Adrenal gland (tissue), 12 donors: ENCODE measurements around the gene FLT1. TPM values are rescaled to one million over a fixed set of nuclear protein-coding genes. Genes with fewer than 3 reads are reported as not detected.

Experiments
- DNase-seq, 7 donors: peaks; one replicate each; pipeline ENCODE4 v3.0.0-alpha.2; 2019 to 2020
- H3K27ac ChIP-seq, 5 donors: fragments of 200-600 bp; sonication (generic) in 4 of 5; 1 replicate in 3 of 5; 2 replicates in 2 of 5; pipeline versions ENCODE4 v1.5.1 to v1.8.0; 2016 to 2020; ENCODE audit warnings: mild to moderate bottlenecking in 1 of 5
- H3K27me3 ChIP-seq: fragments of 200-600 bp; 2 replicates; pipeline ENCODE4 v1.8.0; 2021
- H3K36me3 ChIP-seq, 2 donors: fragments of 200-600 bp; replicated peaks in 1 of 2; 1 replicate in 1 of 2; 2 replicates in 1 of 2; pipeline versions ENCODE4 v1.5.1 to v1.8.0; 2018 to 2022
- H3K4me1 ChIP-seq, 2 donors: fragments of 200-600 bp; replicated peaks in 1 of 2; 1 replicate in 1 of 2; 2 replicates in 1 of 2; pipeline versions ENCODE4 v1.5.1 to v1.8.0; 2018 to 2021
- H3K4me3 ChIP-seq, 4 donors: fragments of 200-600 bp; sonication (generic) in 3 of 4; one replicate each; pipeline ENCODE4 v1.5.1; 2016 to 2018
- H3K9me3 ChIP-seq, 3 donors: fragments of 200-600 bp; sonication (generic) in 1 of 3; replicated peaks in 1 of 3; 1 replicate in 2 of 3; 2 replicates in 1 of 3; pipeline versions ENCODE4 v1.5.1 to v1.8.0; 2016 to 2021
- CTCF ChIP-seq, 6 experiments: fragments of 450-650 bp in 4 of 6; fragments of 200-600 bp in 2 of 6; sonication (generic) in 1 of 6; IDR thresholded peaks; 1 replicate in 5 of 6; 2 replicates in 1 of 6; pipeline versions ENCODE4 v1.5.1 to v1.8.0; 2016 to 2021; ENCODE audit warnings: antibody characterized with exemption in 6 of 6, mild to moderate bottlenecking in 2 of 6, moderate library complexity in 1 of 6
- POLR2A ChIP-seq, 2 donors: fragments of 450-650 bp; IDR thresholded peaks; one replicate each; pipeline ENCODE4 v1.6.1; 2017; ENCODE audit warnings: antibody characterized with exemption in 2 of 2, mild to moderate bottlenecking in 2 of 2, moderate library complexity in 1 of 2
- WGBS, 4 donors: extraction: QIAGEN DNeasy Blood & Tissue Kit in 2 of 4; methylation state at CpG; one replicate each; pipeline versions ENCODE4 v1.1.5 to v1.1.7; 2013 to 2017; 5-methylcytosine and 5-hydroxymethylcytosine counted together
- intact Hi-C, 2 donors: fragments of 100-400 bp; cut with DNase I; formaldehyde crosslinking; loops; one replicate each; pipeline versions ENCODE4 v1.14.1 to v1.15.0; 2022 to 2023
- polyA plus RNA-seq, 3 donors: library from polyadenylated mRNA; stranded (reverse); fragments of 200-250 nt in 2 of 3; fragments of 350-450 nt in 1 of 3; fragmentation: Illumina TruSeq in 1 of 3; extraction: RNeasy Lipid Tissue Mini Kit (QIAGEN cat#74804) in 1 of 3; gene quantifications; one replicate each; pipeline ENCODE4 v1.2.3, GENCODE V29; 2013 to 2014
- total RNA-seq, 9 donors: library from RNA; depleted of rRNA in 4 of 9; stranded (reverse); fragments of >200 nt in 4 of 9; fragments of 120-200 nt in 1 of 9; fragmentation: NEBNext Ultra II Directional in 1 of 9; extraction: Animal tissue kit (Norgen Biotek cat#: 25700) in 1 of 9; gene quantifications; one replicate each; pipeline versions ENCODE4 v1.1.0 to v1.2.4, GENCODE V29; 2013 to 2023
- donor health status: healthy with polysubstance abuse.
- donor health status: Bipolar disorder and iron deficiency.
- donor health status: DM: yes; HTN: yes; CAD: no.
- donor health status: DM: no; HTN: no; CAD: no.
- donor health status: DM: no; HTN: no; CAD: no.
- donor health status: DM: yes; HTN: yes; CAD: no.

Gene FLT1
- total and polyA plus RNA-seq, 12 donors, result 2.7 to 55.9 (median 24.2) TPM

- no peak overlapping the region for H3K27ac ChIP-seq
- no peaks in the 10 kb centered on the region for H3K36me3 ChIP-seq
- H3K4me3 ChIP-seq, result no peak overlapping the region
- intact Hi-C loops, result no loop called here
- no peak for DNase-seq
- WGBS, 4 donors, result 64 to 75% (median 72%) methylated on average over 5 of the region's 5 CpGs
- no peaks in the 10 kb centered on the region for H3K9me3 ChIP-seq
- H3K27me3 ChIP-seq, result peaks cover 17% of the 10 kb centered on the region
- H3K4me1 ChIP-seq, result peaks cover 0 to 7% of the 10 kb centered on the region in 2 donors
- TF ChIP-seq POLR2A (IDR thresholded peaks at IDR 0.05) (no peak), CTCF (IDR thresholded peaks at IDR 0.05) (no peak)
Observed at GRCh38 chr13:28534210-28534609, 39.3 kb upstream of the FLT1 start.

GRCh38 chr13:28533441-28534166, 38.7 kb upstream of the FLT1 start:
- H3K27ac ChIP-seq, result no peak overlapping the region
- H3K27me3 ChIP-seq, result peaks cover 17% of the 10 kb centered on the region
- intact Hi-C loops, result no loop called here

GRCh38 chr13:28533125-28533436, 38.2 kb upstream of the FLT1 start:
- Histone ChIP-seq H3K9me3 (no peaks in the 10 kb centered on the region), H3K27me3 (peaks cover 21% of the 10 kb centered on the region), H3K36me3 (no peaks in the 10 kb centered on the region), H3K4me1 (peaks cover 0 to 7% of the 10 kb centered on the region in 2 donors), H3K4me3 (peak overlapping the region in 1 of 4 donors; percentile 52), H3K27ac (peak overlapping the region in 1 of 5 donors; percentile 74)
- WGBS, 4 donors, result 15 to 26% (median 22%) methylated on average over 8 to 10 of the region's 10 CpGs
- DNase-seq, result no peak
- intact Hi-C loops, result no loop called here
- TF ChIP-seq POLR2A (IDR thresholded peaks at IDR 0.05) (no peak), CTCF (IDR thresholded peaks at IDR 0.05) (no peak)

More at GRCh38 chr13:28533441-28534166, 38.7 kb upstream of the FLT1 start:
- TF ChIP-seq CTCF (IDR thresholded peaks at IDR 0.05), result no peak
- TF ChIP-seq POLR2A (IDR thresholded peaks at IDR 0.05), result no peak
- Histone ChIP-seq H3K4me3 (no peak overlapping the region), H3K4me1 (peaks cover 0 to 7% of the 10 kb centered on the region in 2 donors), H3K36me3 (no peaks in the 10 kb centered on the region), H3K9me3 (no peaks in the 10 kb centered on the region)
- no peak for DNase-seq
- 86 to 92% (median 89%) methylated on average over 7 of the region's 7 CpGs for WGBS, 4 donors

- intact Hi-C loops, result no loop called here
- peak in 6 of 7 donors; percentile 32 to 72 (median 40) for DNase-seq
- 0 to 4% (median 2%) methylated on average over 12 to 96 of the region's 96 CpGs for WGBS, 4 donors
Observed at GRCh38 chr13:28532388-28533124, 37.6 kb upstream of the FLT1 start.

More at GRCh38 chr13:28532388-28533124, 37.6 kb upstream of the FLT1 start:
- no peaks in the 10 kb centered on the region for H3K36me3 ChIP-seq
- peak overlapping the region in 1 of 4 donors; percentile 52 for H3K4me3 ChIP-seq
- H3K27me3 ChIP-seq, result peaks cover 24% of the 10 kb centered on the region
- H3K27ac ChIP-seq, result peak overlapping the region in 1 of 5 donors; percentile 74
- TF ChIP-seq POLR2A (IDR thresholded peaks at IDR 0.05) (no peak), CTCF (IDR thresholded peaks at IDR 0.05) (no peak)
- peaks cover 0 to 7% of the 10 kb centered on the region in 2 donors for H3K4me1 ChIP-seq
- H3K9me3 ChIP-seq, result no peaks in the 10 kb centered on the region
